Hepatocyte (in vitro differentiated cells): ENCODE data around the gene VPS50. TPM values are rescaled to one million over a fixed set of nuclear protein-coding genes. Genes with fewer than 3 reads are reported as not detected.

Source experiments
- DNase-seq: peaks from one replicate; pipeline ENCODE4 v3.0.0-alpha.2; 2016; ENCODE audit warnings: low spot score
- H2AFZ ChIP-seq: fragments of 200-600 bp; sonication (generic); 2 replicates; pipeline ENCODE4 v1.6.0; 2016; ENCODE audit warnings: antibody characterized with exemption, mild to moderate bottlenecking
- H3K27ac ChIP-seq: fragments of 200-600 bp; sonication (generic); 2 replicates; pipeline ENCODE4 v1.5.1; 2016; ENCODE audit warnings: mild to moderate bottlenecking
- H3K27me3 ChIP-seq: fragments of 200-600 bp; sonication (generic); 2 replicates; pipeline ENCODE4 v1.6.1; 2016
- H3K36me3 ChIP-seq: fragments of 200-600 bp; sonication (generic); replicated peaks from 2 replicates; pipeline ENCODE4 v1.5.1; 2016; ENCODE audit warnings: low read depth; ENCODE audit not compliant: insufficient read depth
- H3K4me1 ChIP-seq: fragments of 200-600 bp; sonication (generic); 2 replicates; pipeline ENCODE4 v1.5.1; 2016; ENCODE audit warnings: mild to moderate bottlenecking, moderate library complexity; ENCODE audit not compliant: insufficient read depth
- H3K4me2 ChIP-seq: fragments of 200-600 bp; sonication (generic); 2 replicates; pipeline ENCODE4 v1.6.0; 2016
- H3K4me3 ChIP-seq: fragments of 200-600 bp; sonication (generic); 2 replicates; pipeline ENCODE4 v1.5.1; 2016; ENCODE audit warnings: mild to moderate bottlenecking
- H3K79me2 ChIP-seq: fragments of 200-600 bp; sonication (generic); 2 replicates; pipeline ENCODE4 v1.6.0; 2017; ENCODE audit warnings: mild to moderate bottlenecking
- H3K9me2 ChIP-seq: fragments of 200-600 bp; sonication (generic); replicated peaks from 2 replicates; pipeline ENCODE4 v1.6.0; 2017; ENCODE audit warnings: mild to moderate bottlenecking; ENCODE audit not compliant: insufficient read depth
- H3K9me3 ChIP-seq: fragments of 200-600 bp; sonication (generic); 2 replicates; pipeline ENCODE4 v1.5.1; 2016; ENCODE audit warnings: low read depth, mild to moderate bottlenecking
- H4K20me1 ChIP-seq: fragments of 200-600 bp; sonication (generic); 2 replicates; pipeline ENCODE4 v1.6.0; 2016; ENCODE audit warnings: mild to moderate bottlenecking; ENCODE audit not compliant: insufficient read depth, poor library complexity, severe bottlenecking
- CTCF ChIP-seq: fragments of 200-600 bp; sonication (generic); IDR thresholded peaks from 2 replicates; pipeline ENCODE4 v1.5.1; 2016; ENCODE audit warnings: antibody characterized with exemption, mild to moderate bottlenecking; ENCODE audit not compliant: poor library complexity
- EZH2 ChIP-seq: fragments of 200-600 bp; sonication (generic); IDR thresholded peaks from 2 replicates; pipeline ENCODE4 v1.6.1; 2016; ENCODE audit warnings: antibody characterized with exemption, mild to moderate bottlenecking, borderline replicate concordance
- EZH2phosphoT487 ChIP-seq: fragments of 200-600 bp; sonication (generic); IDR thresholded peaks from one replicate; pipeline ENCODE4 v1.6.1; 2018; ENCODE audit warnings: antibody characterized with exemption, mild to moderate bottlenecking, low read depth, moderate library complexity; ENCODE audit not compliant: unreplicated experiment, severe bottlenecking
- WGBS: methylation state at CpG from one replicate; pipeline ENCODE4 v1.1.6; 2016; ENCODE audit warnings: low lambda C conversion rate; ENCODE audit errors: missing lambda C conversion rate; 5-methylcytosine and 5-hydroxymethylcytosine counted together
- polyA plus RNA-seq: library from polyadenylated mRNA; unstranded; fragments of >200 nt; fragmentation: Nextera tagmentation; extraction: Ambion mirVana; gene quantifications from 2 replicates; pipeline ENCODE4 v1.2.1, GENCODE V29; 2016
- total RNA-seq: library from RNA; depleted of rRNA; stranded (reverse); fragments of >200 nt; gene quantifications from 2 replicates; pipeline ENCODE4 v1.2.3, GENCODE V29; 2014

Gene VPS50
- total and polyA plus RNA-seq, 2 experiments from 2014 or later = 10.5 to 32.5 TPM

DNA sequence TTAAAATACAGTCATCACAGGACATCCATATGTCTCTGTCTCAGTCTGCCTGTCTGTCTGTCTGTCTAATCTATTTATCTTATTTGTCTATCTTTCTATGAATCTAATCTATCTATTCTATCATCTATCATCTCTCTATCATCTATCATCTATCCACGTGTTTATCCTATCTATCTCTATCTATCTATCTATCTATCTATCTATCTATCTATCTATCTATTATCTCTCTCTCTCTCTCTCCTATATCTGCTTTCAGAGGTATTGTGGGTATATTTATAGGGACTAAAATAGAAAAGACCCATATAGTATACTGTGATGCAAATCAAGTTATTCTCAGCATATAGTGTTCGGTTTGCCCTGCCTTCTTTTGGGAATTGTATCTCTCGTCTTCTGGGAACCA is 167.5 kb downstream of the VPS50 start:
- DNase-seq = no peak
- H3K4me1 ChIP-seq = no peaks in the 10 kb centered on the region
- H4K20me1 ChIP-seq = no peaks in the 10 kb centered on the region
- H2AFZ ChIP-seq = no peak overlapping the region
- 83% methylated on average over 3 of the region's 3 CpGs for WGBS
- no peaks in the 10 kb centered on the region for H3K27me3 ChIP-seq
- H3K36me3 ChIP-seq = no peaks in the 10 kb centered on the region
- H3K27ac ChIP-seq = no peak overlapping the region
- no peak overlapping the region for H3K4me3 ChIP-seq
- H3K79me2 ChIP-seq = no peaks in the 10 kb centered on the region
- no peaks in the 10 kb centered on the region for H3K9me2 ChIP-seq
- H3K4me2 ChIP-seq = no peak overlapping the region
- TF ChIP-seq EZH2phosphoT487 = no peak
- no peak for TF ChIP-seq EZH2
- no peak for TF ChIP-seq CTCF
- H3K9me3 ChIP-seq = no peaks in the 10 kb centered on the region

DNA sequence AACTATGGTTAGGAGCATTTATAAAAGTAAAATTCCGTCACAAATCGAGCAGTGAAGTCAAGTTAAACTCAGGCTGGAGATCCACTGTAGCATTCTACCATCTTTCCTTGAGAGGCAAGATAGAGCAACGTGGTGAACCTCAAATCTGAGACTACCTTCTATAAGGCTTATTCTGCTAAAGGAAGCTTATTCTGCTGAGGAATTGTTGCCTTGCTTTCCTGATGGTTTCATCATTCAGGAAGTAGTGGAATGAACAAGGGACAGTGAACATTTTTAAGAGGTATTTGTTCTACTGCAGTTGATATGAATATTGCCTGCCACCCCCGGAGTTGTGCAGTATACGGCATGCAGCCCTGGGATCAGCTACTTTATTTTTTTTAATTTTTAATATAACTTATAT is 170.8 kb downstream of the VPS50 start:
- TF ChIP-seq EZH2 = no peak
- no peak for TF ChIP-seq EZH2phosphoT487
- TF ChIP-seq CTCF = no peak
- no peak overlapping the region for H3K4me3 ChIP-seq
- no peak overlapping the region for H3K27ac ChIP-seq
- no peaks in the 10 kb centered on the region for H3K79me2 ChIP-seq
- no peak overlapping the region for H3K4me2 ChIP-seq
- no peaks in the 10 kb centered on the region for H3K4me1 ChIP-seq
- H3K36me3 ChIP-seq = no peaks in the 10 kb centered on the region
- 91% methylated on average over 5 of the region's 5 CpGs for WGBS
- no peaks in the 10 kb centered on the region for H3K27me3 ChIP-seq
- no peak for DNase-seq
- no peak overlapping the region for H2AFZ ChIP-seq
- no peaks in the 10 kb centered on the region for H3K9me2 ChIP-seq
- H3K9me3 ChIP-seq = no peaks in the 10 kb centered on the region
- H4K20me1 ChIP-seq = no peaks in the 10 kb centered on the region

GRCh38 chr7:93407239-93407638 is 175.1 kb downstream of the VPS50 start:
- no peaks in the 10 kb centered on the region for H3K36me3 ChIP-seq
- no peak overlapping the region for H3K27ac ChIP-seq
- no peaks in the 10 kb centered on the region for H3K9me2 ChIP-seq
- H4K20me1 ChIP-seq = no peaks in the 10 kb centered on the region
- H3K9me3 ChIP-seq = no peaks in the 10 kb centered on the region
- TF ChIP-seq CTCF (no peak), EZH2phosphoT487 (no peak), EZH2 (no peak)
- H3K79me2 ChIP-seq = no peaks in the 10 kb centered on the region
- no peak overlapping the region for H3K4me2 ChIP-seq
- no peak for DNase-seq
- no peak overlapping the region for H3K4me3 ChIP-seq
- H3K27me3 ChIP-seq = no peaks in the 10 kb centered on the region
- H3K4me1 ChIP-seq = no peaks in the 10 kb centered on the region
- WGBS = 94% methylated on average over 5 of the region's 5 CpGs
- no peak overlapping the region for H2AFZ ChIP-seq

GRCh38 chr7:93409324-93409723 is 177.2 kb downstream of the VPS50 start:
- Histone ChIP-seq H3K4me3 (no peak overlapping the region), H3K9me3 (no peaks in the 10 kb centered on the region), H3K27me3 (no peaks in the 10 kb centered on the region), H3K4me1 (no peaks in the 10 kb centered on the region), H3K79me2 (no peaks in the 10 kb centered on the region), H3K27ac (no peak overlapping the region), H4K20me1 (no peaks in the 10 kb centered on the region), H3K9me2 (no peaks in the 10 kb centered on the region), H3K36me3 (no peaks in the 10 kb centered on the region), H3K4me2 (no peak overlapping the region), H2AFZ (no peak overlapping the region)
- TF ChIP-seq EZH2phosphoT487 (no peak), EZH2 (no peak), CTCF (no peak)
- WGBS = 82% methylated on average over 3 of the region's 3 CpGs
- DNase-seq = no peak
